ENCODE measurements around the gene LAMA3.

The LAMA3 gene

GRCh38 chr18:23938043-23938756 is 248.9 kb downstream of the LAMA3 start:
- DNase-seq (ENCODE audit: low spot score) = no peak

- no peak for DNase-seq (ENCODE audit: low spot score)
Observed at GRCh38 chr18:23938901-23939341, 249.7 kb downstream of the LAMA3 start.

GRCh38 chr18:23939366-23939765 is 250.1 kb downstream of the LAMA3 start:
- DNase-seq (ENCODE audit: low spot score) = no peak

GRCh38 chr18:23939896-23940295 is 250.6 kb downstream of the LAMA3 start:
- no peak for DNase-seq (ENCODE audit: low spot score)

GRCh38 chr18:23941791-23942190 is 252.5 kb downstream of the LAMA3 start:
- peak; percentile 32 for DNase-seq (ENCODE audit: low spot score)

- no peak for DNase-seq (ENCODE audit: low spot score)
Observed at GRCh38 chr18:23943104-23943503, 253.9 kb downstream of the LAMA3 start.

- DNase-seq (ENCODE audit: low spot score) = peak; percentile 41
Observed at GRCh38 chr18:23943903-23944624, 254.8 kb downstream of the LAMA3 start.

- DNase-seq (ENCODE audit: low spot score) = no peak
Observed at GRCh38 chr18:23945416-23946079, 256.3 kb downstream of the LAMA3 start.

- DNase-seq (ENCODE audit: low spot score) = no peak
Observed at GRCh38 chr18:23949863-23950262, 260.6 kb downstream of the LAMA3 start.

GRCh38 chr18:23950644-23951043 is 261.4 kb downstream of the LAMA3 start:
- DNase-seq (ENCODE audit: low spot score) = no peak

GRCh38 chr18:23951206-23951605 is 262.0 kb downstream of the LAMA3 start:
- DNase-seq (ENCODE audit: low spot score) = no peak

GRCh38 chr18:23953984-23954383 is 264.7 kb downstream of the LAMA3 start:
- no peak for DNase-seq (ENCODE audit: low spot score)

GRCh38 chr18:23956483-23956882 is 267.2 kb downstream of the LAMA3 start:
- no peak for DNase-seq (ENCODE audit: low spot score)

GRCh38 chr18:23958036-23958435 is 268.8 kb downstream of the LAMA3 start:
- peak; percentile 82 for DNase-seq (ENCODE audit: low spot score)

GRCh38 chr18:23963443-23964165 is 274.4 kb downstream of the LAMA3 start:
- no peak for DNase-seq (ENCODE audit: low spot score)

- no peak for DNase-seq (ENCODE audit: low spot score)
Observed at GRCh38 chr18:23964282-23965238, 275.3 kb downstream of the LAMA3 start.

- DNase-seq (ENCODE audit: low spot score) = no peak
Observed at GRCh38 chr18:23966909-23967308, 277.7 kb downstream of the LAMA3 start.

- peak; percentile 26 for DNase-seq (ENCODE audit: low spot score)
Observed at GRCh38 chr18:23967321-23968089, 278.3 kb downstream of the LAMA3 start.

GRCh38 chr18:23968638-23969604 is 279.7 kb downstream of the LAMA3 start:
- DNase-seq (ENCODE audit: low spot score) = no peak
